GM04504 (cell line): ENCODE results near the gene ADH1A.
A peak's percentile ranks its signal among the peaks of the same experiment; 100 is the strongest.
"Not testable (repeated sequence)": the region's sequence is repeated elsewhere in the genome, so short reads cannot be mapped to it uniquely, and the experiment has no call there.

Source experiments
- DNase-seq: peaks from one replicate; pipeline ENCODE4 v3.0.0-alpha.2; 2012; ENCODE audit warnings: low read depth

Gene ADH1A

GRCh38 chr4:99290848-99291786 is at the start of gene ADH1A:
Gene ADH1A (minus strand): TSS chr4:99290985. CDS start chr4:99290914, 71 bp downstream.
- no peak for DNase-seq

GRCh38 chr4:99339172-99339571 is 48.4 kb upstream of the ADH1A start:
- DNase-seq, result no peak

- no peak for DNase-seq
Observed at GRCh38 chr4:99336553-99336952, 45.8 kb upstream of the ADH1A start.

GRCh38 chr4:99334880-99335279 is 44.1 kb upstream of the ADH1A start:
- DNase-seq, result no peak

- DNase-seq, result no peak
Observed at GRCh38 chr4:99330648-99331047, 39.9 kb upstream of the ADH1A start.

- DNase-seq, result no peak
Observed at GRCh38 chr4:99329876-99330275, 39.1 kb upstream of the ADH1A start.

GRCh38 chr4:99324979-99325378 is 34.2 kb upstream of the ADH1A start:
- DNase-seq, result peak; percentile 85

GRCh38 chr4:99324361-99324760 is 33.6 kb upstream of the ADH1A start:
- no peak for DNase-seq

GRCh38 chr4:99323756-99324155 is 33.0 kb upstream of the ADH1A start:
- peak; percentile 73 for DNase-seq

- DNase-seq, result no peak
Observed at GRCh38 chr4:99321241-99322191, 30.7 kb upstream of the ADH1A start, which contains the start of gene ADH1B. Gene ADH1B (minus strand): TSS chr4:99321401. CDS start chr4:99321331, 70 bp downstream.

- not testable (repeated sequence) for DNase-seq
Observed at GRCh38 chr4:99317811-99318210, 27.0 kb upstream of the ADH1A start.

- no peak for DNase-seq
Observed at GRCh38 chr4:99317354-99317753, 26.6 kb upstream of the ADH1A start.

- DNase-seq, result no peak
Observed at GRCh38 chr4:99315839-99316238, 25.1 kb upstream of the ADH1A start.

GRCh38 chr4:99314211-99314610 is 23.4 kb upstream of the ADH1A start:
- DNase-seq, result no peak

GRCh38 chr4:99310389-99310788 is 19.6 kb upstream of the ADH1A start:
- no peak for DNase-seq

- no peak for DNase-seq
Observed at GRCh38 chr4:99305638-99306400, 15.0 kb upstream of the ADH1A start.

GRCh38 chr4:99301376-99302164 is 10.8 kb upstream of the ADH1A start:
- peak; percentile 28 for DNase-seq

GRCh38 chr4:99300934-99301333 is 10.1 kb upstream of the ADH1A start:
- peak; percentile 97 for DNase-seq

- DNase-seq, result no peak
Observed at GRCh38 chr4:99293357-99293756, 2.6 kb upstream of the ADH1A start.

- no peak for DNase-seq
Observed at GRCh38 chr4:99285387-99285786, 5.4 kb downstream of the ADH1A start.

- DNase-seq, result no peak
Observed at GRCh38 chr4:99282731-99283130, 8.1 kb downstream of the ADH1A start.
